H1 (cell line): ENCODE data around the gene CCDC88C. TPM values are rescaled to one million over a fixed set of nuclear protein-coding genes. Genes with fewer than 3 reads are reported as not detected.

ENCODE experiments used
- BCL11A ChIP-seq, 2 experiments: IDR thresholded peaks; one replicate each; pipeline ENCODE4 v1.6.1; 2011; ENCODE audit warnings: low read depth in 2 of 2, low read length in 2 of 2, mild to moderate bottlenecking in 2 of 2
- CHD1 ChIP-seq: IDR thresholded peaks from 2 replicates; pipeline ENCODE4 v1.6.1; 2012; ENCODE audit warnings: low read depth, low read length, improper control_type of control experiment
- CHD2 ChIP-seq: IDR thresholded peaks from 2 replicates; pipeline ENCODE4 v1.6.1; 2012; ENCODE audit warnings: low read length, improper control_type of control experiment
- CHD7 ChIP-seq: fragments of 300-600 bp; sonication (generic); IDR thresholded peaks from 2 replicates; pipeline ENCODE4 v1.7.1; 2012; ENCODE audit warnings: low read length, moderate library complexity, mild to moderate bottlenecking, inconsistent platforms; ENCODE audit not compliant: insufficient replicate concordance
- CTBP2 ChIP-seq: IDR thresholded peaks from 2 replicates; pipeline ENCODE4 v1.7.0; 2011; ENCODE audit warnings: borderline replicate concordance, mild to moderate bottlenecking, moderate library complexity, mixed read lengths, low read length; ENCODE audit not compliant: insufficient read depth, insufficient read length
- EZH2 ChIP-seq: fragments of 200-600 bp; sonication (generic); IDR thresholded peaks from 2 replicates; pipeline ENCODE4 v1.7.1; 2012; ENCODE audit warnings: low read depth, mild to moderate bottlenecking, moderate library complexity, low read length, inconsistent platforms; ENCODE audit not compliant: severe bottlenecking
- SIN3A ChIP-seq, 2 experiments: IDR thresholded peaks in 1 of 2; conservative IDR thresholded peaks in 1 of 2; 2 replicates each; pipeline ENCODE4 v1.6.1; 2011 to 2012; ENCODE audit warnings: low read length in 2 of 2, improper control_type of control experiment in 1 of 2, low read depth in 1 of 2, mild to moderate bottlenecking in 1 of 2
- SP4 ChIP-seq: IDR thresholded peaks from 2 replicates; pipeline ENCODE4 v1.6.1; 2012; ENCODE audit warnings: low read length, inconsistent platforms
- SUZ12 ChIP-seq: fragments of 200-600 bp; sonication (generic); IDR thresholded peaks from 2 replicates; pipeline ENCODE4 v1.6.1; 2012; ENCODE audit warnings: mild to moderate bottlenecking, inconsistent platforms, low read length, moderate library complexity, mixed read lengths
- polyA plus RNA-seq, 7 experiments: library from polyadenylated mRNA; depleted of rRNA in 3 of 7; stranded (reverse) in 5 of 7; unstranded in 2 of 7; fragments of >200 nt in 5 of 7; fragments of 200-250 nt in 2 of 7; gene quantifications; 1 replicate in 5 of 7; 2 replicates in 1 of 7; 4 replicates in 1 of 7; pipeline versions ENCODE4 v1.2.1 to v1.2.3, GENCODE V29; 2011 to 2013; ENCODE audit warnings: missing spikeins in 2 of 7, mixed read lengths in 2 of 7
- total RNA-seq: library from RNA; stranded (reverse); fragmentation: NEBNext Ultra II Directional; extraction: Animal tissue kit (Norgen Biotek cat#: 25700); gene quantifications from 2 replicates; pipeline ENCODE4 v1.2.1, GENCODE V29; 2021

The CCDC88C gene
- total and polyA plus RNA-seq, 2 of the 8 experiments (the other 6 are each of a cell fraction or from before 2014, with no cell fraction given) = 10.3 to 57.7 TPM

- no peak for TF ChIP-seq CHD7
- TF ChIP-seq BCL11A (IDR thresholded peaks at IDR 0.05; ENCODE audit: low read depth in 2 of 2, low read length in 2 of 2) = no peak
- no peak for TF ChIP-seq SP4
- TF ChIP-seq CHD1 = no peak
- TF ChIP-seq EZH2 = no peak
- no peak for TF ChIP-seq SUZ12
- no peak for TF ChIP-seq CTBP2
- no peak for TF ChIP-seq CHD2
- no peak for TF ChIP-seq SIN3A (conservative IDR thresholded peaks at IDR 0.05 in 1 of 2, IDR thresholded peaks at IDR 0.05 in 1 of 2; ENCODE audit: low read depth in 1 of 2, low read length in 2 of 2)
Observed at GRCh38 chr14:91233936-91234790, 183.5 kb downstream of the CCDC88C start (continued).
